Liver (tissue), 9 donors: ENCODE results near the gene SULT2A1. TPM values are rescaled to one million over a fixed set of nuclear protein-coding genes. Genes with fewer than 3 reads are reported as not detected.
"Not testable (repeated sequence)": the region's sequence is repeated elsewhere in the genome, so short reads cannot be mapped to it uniquely, and the experiment has no call there.

ENCODE experiments used
- DNase-seq: peaks from one replicate; pipeline ENCODE4 v3.0.0-alpha.2; 2017; ENCODE audit warnings: low spot score
- H3K27ac ChIP-seq, 2 donors: one replicate each; pipeline ENCODE4 v1.7.0; 2013; ENCODE audit warnings: inconsistent platforms in 2 of 2, low read length in 2 of 2, control low read depth in 1 of 2, low read depth in 1 of 2, mild to moderate bottlenecking in 1 of 2
- H3K27me3 ChIP-seq, 4 donors: one replicate each; pipeline versions ENCODE4 v1.6.1 to v1.7.0; 2013; ENCODE audit warnings: low read length in 3 of 4, inconsistent platforms in 1 of 4, mild to moderate bottlenecking in 1 of 4, moderate library complexity in 1 of 4; ENCODE audit not compliant: control insufficient read depth in 4 of 4, insufficient read depth in 4 of 4
- H3K36me3 ChIP-seq, 4 donors: one replicate each; pipeline versions ENCODE4 v1.6.1 to v1.7.0; 2013; ENCODE audit warnings: low read length in 3 of 4, mild to moderate bottlenecking in 3 of 4, low read depth in 1 of 4, moderate library complexity in 1 of 4; ENCODE audit not compliant: control insufficient read depth in 4 of 4, insufficient read depth in 3 of 4
- H3K4me1 ChIP-seq, 4 donors: one replicate each; pipeline versions ENCODE4 v1.6.1 to v1.7.0; 2013; ENCODE audit warnings: low read length in 3 of 4, mild to moderate bottlenecking in 3 of 4, moderate library complexity in 1 of 4; ENCODE audit not compliant: control insufficient read depth in 4 of 4, insufficient read depth in 4 of 4
- H3K4me3 ChIP-seq, 3 donors: one replicate each; pipeline versions ENCODE4 v1.6.1 to v1.7.0; 2013; ENCODE audit warnings: low read length in 3 of 3, control low read depth in 1 of 3, low read depth in 1 of 3, mild to moderate bottlenecking in 1 of 3
- H3K9ac ChIP-seq, 2 donors: one replicate each; pipeline ENCODE4 v1.7.0; 2013; ENCODE audit warnings: low read length in 2 of 2, mild to moderate bottlenecking in 2 of 2, moderate library complexity in 2 of 2, control low read depth in 1 of 2, low read depth in 1 of 2
- H3K9me3 ChIP-seq, 4 donors: one replicate each; pipeline versions ENCODE4 v1.6.1 to v1.7.0; 2013; ENCODE audit warnings: low read length in 3 of 4; ENCODE audit not compliant: control insufficient read depth in 4 of 4
- ATF3 ChIP-seq: IDR thresholded peaks from 2 replicates; pipeline ENCODE4 v1.6.1; 2016; ENCODE audit warnings: antibody characterized with exemption
- EGR1 ChIP-seq, 2 donors: IDR thresholded peaks; 2 replicates each; pipeline ENCODE4 v1.6.1; 2016 to 2018; ENCODE audit warnings: antibody characterized with exemption in 2 of 2, low read depth in 2 of 2
- FOXA2 ChIP-seq: IDR thresholded peaks from 2 replicates; pipeline ENCODE4 v1.6.1; 2016; ENCODE audit warnings: antibody characterized with exemption
- GABPA ChIP-seq, 2 donors: IDR thresholded peaks in 1 of 2; conservative IDR thresholded peaks in 1 of 2; 2 replicates each; pipeline ENCODE4 v1.6.1; 2016; ENCODE audit warnings: antibody characterized with exemption in 2 of 2, mild to moderate bottlenecking in 1 of 2, moderate library complexity in 1 of 2
- HNF4A ChIP-seq, 2 donors: conservative IDR thresholded peaks; 2 replicates each; pipeline ENCODE4 v1.6.1; 2016; ENCODE audit warnings: antibody characterized with exemption in 2 of 2, mild to moderate bottlenecking in 2 of 2
- HNF4G ChIP-seq: IDR thresholded peaks from 2 replicates; pipeline ENCODE4 v1.6.1; 2016; ENCODE audit warnings: antibody characterized with exemption
- JUND ChIP-seq, 2 donors: IDR thresholded peaks; 2 replicates each; pipeline ENCODE4 v1.6.1; 2016; ENCODE audit warnings: antibody characterized with exemption in 2 of 2
- NR2F2 ChIP-seq: IDR thresholded peaks from 2 replicates; pipeline ENCODE4 v1.6.1; 2016; ENCODE audit warnings: antibody characterized with exemption
- RAD21 ChIP-seq, 2 donors: IDR thresholded peaks; 2 replicates each; pipeline ENCODE4 v1.6.1; 2016; ENCODE audit warnings: antibody characterized with exemption in 2 of 2, mild to moderate bottlenecking in 2 of 2
- RXRA ChIP-seq, 2 donors: IDR thresholded peaks; 2 replicates each; pipeline ENCODE4 v1.6.1; 2017 to 2018; ENCODE audit warnings: antibody characterized with exemption in 2 of 2, mild to moderate bottlenecking in 1 of 2
- SP1 ChIP-seq: IDR thresholded peaks from 2 replicates; pipeline ENCODE4 v1.6.1; 2018; ENCODE audit warnings: antibody characterized with exemption, mild to moderate bottlenecking
- TAF1 ChIP-seq: conservative IDR thresholded peaks from 2 replicates; pipeline ENCODE4 v1.6.1; 2016; ENCODE audit warnings: antibody characterized with exemption, mild to moderate bottlenecking
- ZBTB33 ChIP-seq: IDR thresholded peaks from 2 replicates; pipeline ENCODE4 v1.6.1; 2016; ENCODE audit warnings: antibody characterized with exemption
- WGBS: extraction: QIAGEN DNeasy Blood & Tissue Kit; methylation state at CpG from one replicate; pipeline ENCODE4 v1.1.7; 2013; 5-methylcytosine and 5-hydroxymethylcytosine counted together
- polyA plus RNA-seq, 2 donors: library from polyadenylated mRNA; stranded (reverse) in 1 of 2; unstranded in 1 of 2; fragments of 200-250 nt in 1 of 2; fragments of >200 nt in 1 of 2; fragmentation: Nextera tagmentation in 1 of 2; extraction: Ambion mirVana in 1 of 2; gene quantifications; one replicate each; pipeline versions ENCODE4 v1.2.1 to v1.2.3, GENCODE V29; 2013 to 2015
- total RNA-seq, 2 donors: library from RNA; depleted of rRNA; stranded (reverse); fragments of >200 nt; gene quantifications; one replicate each; pipeline ENCODE4 v1.2.3, GENCODE V29; 2014
- TF ChIP-seq, protein P1 (sequence below): IDR thresholded peaks from 2 replicates; pipeline ENCODE4 v1.6.1; 2016; ENCODE audit warnings: antibody characterized with exemption
- donor health status: healthy.
- donor health status: healthy.
- donor health status: healthy.
- donor health status: healthy.
- donor health status: healthy.

Gene SULT2A1
- total and polyA plus RNA-seq, 4 donors, result 22.9 to 892 (median 691) TPM

- H3K9ac ChIP-seq, result no peak overlapping the region
- H3K36me3 ChIP-seq, result peaks cover 0 to 6% (median 0%) of the 10 kb centered on the region in 4 donors
- WGBS, result 50% methylated on average over 34 of the region's 34 CpGs
- TF ChIP-seq RXRA (IDR thresholded peaks at IDR 0.05) (no peak), HNF4G (no peak), ZBTB33 (no peak), HNF4A (conservative IDR thresholded peaks at IDR 0.05) (no peak)
- H3K4me3 ChIP-seq, result no peak overlapping the region
- DNase-seq, result no peak
- no peaks in the 10 kb centered on the region for H3K9me3 ChIP-seq
- peaks cover 0 to 4% (median 0%) of the 10 kb centered on the region in 4 donors for H3K4me1 ChIP-seq
- H3K27ac ChIP-seq, result no peak overlapping the region
- no peaks in the 10 kb centered on the region for H3K27me3 ChIP-seq
Measured at GRCh38 chr19:47860602-47861297, 25.4 kb downstream of the SULT2A1 start.

DNA sequence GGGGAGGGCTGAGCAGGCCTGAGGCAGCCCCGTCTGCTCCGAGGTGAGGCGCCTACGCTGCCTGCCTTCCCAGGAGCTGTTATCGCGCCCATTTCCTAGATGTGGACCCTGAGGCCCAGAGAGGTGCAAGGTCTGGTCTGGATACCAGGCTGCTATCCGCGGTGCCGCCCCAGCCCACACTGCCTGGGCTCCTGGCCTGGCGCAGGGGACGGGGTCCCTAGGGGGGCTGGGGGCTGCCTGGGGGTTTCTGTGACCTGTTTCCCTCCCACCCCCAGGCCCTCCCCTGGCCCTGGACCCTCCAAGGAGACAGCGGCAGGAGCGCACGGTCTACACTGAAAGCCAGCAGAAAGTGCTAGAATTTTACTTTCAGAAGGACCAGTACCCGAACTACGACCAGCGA, 26.3 kb downstream of the SULT2A1 start:
- H3K36me3 ChIP-seq, H3K27me3 ChIP-seq, H3K9ac ChIP-seq, H3K9me3 ChIP-seq, H3K4me1 ChIP-seq, DNase-seq, H3K27ac ChIP-seq, H3K4me3 ChIP-seq: not testable (repeated sequence)
- WGBS, result 92% methylated on average over 11 of the region's 17 CpGs

DNA sequence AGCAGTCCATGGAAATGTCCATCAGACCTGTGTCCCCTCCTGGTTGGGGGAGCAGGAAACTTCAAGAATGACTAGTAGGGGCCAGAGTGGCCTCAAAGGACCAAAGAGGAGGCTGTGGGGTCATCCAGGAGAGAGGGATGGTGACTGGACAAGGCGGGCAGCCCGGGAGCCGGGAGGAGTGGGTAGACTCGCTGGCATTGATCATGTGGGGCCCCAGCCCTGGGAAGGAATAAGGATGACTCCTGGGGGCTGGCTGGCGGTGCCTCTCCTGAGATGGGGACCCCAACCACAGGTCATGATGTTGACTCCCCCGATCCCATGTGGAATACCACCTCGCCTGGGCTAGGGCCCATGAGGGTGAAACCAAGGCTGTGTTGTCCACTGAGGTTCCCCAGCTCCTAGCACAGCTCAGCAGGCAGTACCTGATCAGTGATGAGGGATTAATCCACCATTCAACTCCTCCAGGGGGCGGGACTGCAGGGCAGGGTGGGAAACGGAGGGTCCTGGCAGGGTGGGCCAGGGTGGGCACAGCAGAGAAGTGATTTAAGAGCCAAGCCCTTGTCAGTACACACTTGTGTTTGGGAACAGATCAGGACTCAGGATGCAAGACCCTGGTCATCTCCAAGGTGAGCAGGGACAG, 27.3 kb downstream of the SULT2A1 start, which contains the start of gene TPRX2:
TPRX2 (plus strand) TSS at position 590 of the 640 bp plus-strand sequence; CDS start at position 602, 12 bp downstream.
- DNase-seq, result not testable (repeated sequence)

DNA sequence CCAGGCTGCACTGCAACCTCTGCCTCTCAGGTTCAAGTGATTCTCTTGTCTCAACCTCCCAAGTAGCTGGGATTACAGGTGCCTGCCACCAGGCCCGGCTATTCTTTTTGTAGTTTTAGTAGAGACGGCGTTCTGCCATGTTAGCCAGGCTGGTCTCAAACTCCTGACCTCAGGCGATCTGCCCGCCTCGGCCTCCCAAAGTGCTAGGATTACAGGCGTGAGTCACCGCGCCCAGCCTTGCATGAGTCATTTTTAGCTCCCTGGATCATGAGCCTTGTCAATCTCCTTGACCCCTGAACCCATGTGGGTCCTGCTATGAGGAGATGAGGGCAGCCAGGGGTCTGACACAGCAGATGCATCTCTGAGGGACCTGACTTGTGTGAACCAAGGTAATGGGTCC, 27.9 kb downstream of the SULT2A1 start:
- H3K27me3 ChIP-seq, H3K9ac ChIP-seq, DNase-seq, H3K36me3 ChIP-seq, H3K4me1 ChIP-seq, H3K4me3 ChIP-seq, H3K9me3 ChIP-seq, H3K27ac ChIP-seq: not testable (repeated sequence)
- 88% methylated on average over 9 of the region's 9 CpGs for WGBS

More for the DNA sequence above, 27.3 kb downstream of the SULT2A1 start, which contains the start of gene TPRX2:
- H3K27me3 ChIP-seq, H3K4me3 ChIP-seq, H3K27ac ChIP-seq, H3K4me1 ChIP-seq, H3K36me3 ChIP-seq, H3K9ac ChIP-seq, H3K9me3 ChIP-seq: not testable (repeated sequence)
- WGBS, result 90% methylated on average over 9 of the region's 9 CpGs

DNA sequence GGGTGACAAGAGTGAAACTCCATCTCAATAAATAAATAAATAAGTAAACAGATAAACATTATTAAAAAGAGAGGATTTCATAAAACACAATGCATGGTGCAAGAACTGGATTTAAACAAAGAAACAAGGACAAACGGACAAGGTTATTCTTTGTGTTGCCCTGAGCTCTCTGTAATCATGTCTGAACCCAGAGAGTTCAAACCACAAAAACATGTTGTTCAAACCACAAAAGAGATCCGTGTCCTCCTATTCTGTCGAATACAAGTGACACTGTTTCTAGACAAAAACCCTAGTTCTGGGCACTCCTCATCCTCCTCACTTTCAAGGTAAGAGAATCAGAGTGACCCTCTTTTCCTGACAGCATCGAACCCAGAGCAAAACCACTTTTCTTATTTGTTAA, 31.7 kb downstream of the SULT2A1 start:
- Histone ChIP-seq H3K27ac (no peak overlapping the region), H3K4me1 (no peaks in the 10 kb centered on the region), H3K4me3 (no peak overlapping the region), H3K27me3 (peaks cover 0 to 2% (median 0%) of the 10 kb centered on the region in 4 donors), H3K9me3 (no peaks in the 10 kb centered on the region), H3K36me3 (no peaks in the 10 kb centered on the region), H3K9ac (no peak overlapping the region)
- WGBS, result 76% methylated on average over 4 of the region's 4 CpGs
- no peak for DNase-seq
- TF ChIP-seq ATF3, result no peak
- no peak for TF ChIP-seq FOXA2
- TF ChIP-seq, protein P1, sequence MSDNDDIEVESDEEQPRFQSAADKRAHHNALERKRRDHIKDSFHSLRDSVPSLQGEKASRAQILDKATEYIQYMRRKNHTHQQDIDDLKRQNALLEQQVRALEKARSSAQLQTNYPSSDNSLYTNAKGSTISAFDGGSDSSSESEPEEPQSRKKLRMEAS, result no peak
- TF ChIP-seq RXRA (IDR thresholded peaks at IDR 0.05), result no peak
- no peak for TF ChIP-seq TAF1
- no peak for TF ChIP-seq NR2F2
- TF ChIP-seq ZBTB33, result no peak
- no peak for TF ChIP-seq SP1
- TF ChIP-seq RAD21 (IDR thresholded peaks at IDR 0.05), result no peak
- TF ChIP-seq JUND (IDR thresholded peaks at IDR 0.05), result no peak
- TF ChIP-seq HNF4G, result no peak
- TF ChIP-seq GABPA (IDR thresholded peaks at IDR 0.05 in 1 of 2, conservative IDR thresholded peaks at IDR 0.05 in 1 of 2), result no peak
- no peak for TF ChIP-seq EGR1 (IDR thresholded peaks at IDR 0.05; ENCODE audit: low read depth in 2 of 2)
- TF ChIP-seq HNF4A (conservative IDR thresholded peaks at IDR 0.05), result no peak
